HepG2 (cell line): ENCODE data around the gene EGF. TPM values are rescaled to one million over a fixed set of nuclear protein-coding genes. Genes with fewer than 3 reads are reported as not detected.

Experiments used
- ATF7-NPFF ChIP-seq: sonication (generic); formaldehyde crosslinking; IDR thresholded peaks from 2 replicates; pipeline ENCODE4 v1.8.1; 2023; ENCODE audit warnings: mild to moderate bottlenecking, low read depth, missing genetic modification reagents, moderate library complexity
- E2F1 ChIP-seq: sonication (generic); formaldehyde crosslinking; IDR thresholded peaks from 2 replicates; pipeline ENCODE4 v1.5.0; 2020; ENCODE audit warnings: missing genetic modification reagents
- GABPA ChIP-seq, 2 experiments: IDR thresholded peaks; 2 replicates each; pipeline ENCODE4 v1.6.1; 2011 to 2016; ENCODE audit warnings: low read depth in 2 of 2, low read length in 1 of 2, missing biosample characterization in 1 of 2, missing genetic modification characterization in 1 of 2
- KMT2A ChIP-seq: sonication (generic); formaldehyde crosslinking; IDR thresholded peaks from 2 replicates; pipeline ENCODE4 v1.4.0; 2020; ENCODE audit warnings: missing genetic modification reagents
- PAXIP1 ChIP-seq: sonication (generic); formaldehyde crosslinking; conservative IDR thresholded peaks from 2 replicates; pipeline ENCODE4 v1.4.0; 2020; ENCODE audit warnings: mild to moderate bottlenecking, missing genetic modification reagents, moderate library complexity
- ZNF484 ChIP-seq: sonication (generic); formaldehyde crosslinking; IDR thresholded peaks from 2 replicates; pipeline ENCODE4 v1.5.1; 2020; ENCODE audit warnings: mild to moderate bottlenecking, low read depth, missing genetic modification reagents, borderline replicate concordance
- ZNF501 ChIP-seq: sonication (generic); formaldehyde crosslinking; IDR thresholded peaks from 2 replicates; pipeline ENCODE4 v1.5.1; 2020; ENCODE audit warnings: mild to moderate bottlenecking, moderate library complexity, missing genetic modification reagents
- ZNF605 ChIP-seq: sonication (generic); formaldehyde crosslinking; IDR thresholded peaks from 2 replicates; pipeline ENCODE4 v1.8.0; 2022; ENCODE audit warnings: mild to moderate bottlenecking, missing genetic modification reagents
- ZNF75D ChIP-seq: sonication (generic); formaldehyde crosslinking; IDR thresholded peaks from 2 replicates; pipeline ENCODE4 v1.8.1; 2023; ENCODE audit warnings: missing genetic modification reagents, mild to moderate bottlenecking, borderline replicate concordance
- ZNF790 ChIP-seq: sonication (generic); formaldehyde crosslinking; IDR thresholded peaks from 2 replicates; pipeline ENCODE4 v1.8.0; 2022; ENCODE audit warnings: missing genetic modification reagents, mild to moderate bottlenecking, borderline replicate concordance
- polyA plus RNA-seq, 8 experiments: library from polyadenylated mRNA; depleted of rRNA in 3 of 8; stranded (reverse) in 7 of 8; unstranded in 1 of 8; fragments of >200 nt; fragmentation: Illumina TruSeq in 4 of 8; extraction: Trizol in 4 of 8; gene quantifications; 2 replicates each; pipeline versions ENCODE4 v1.2.1 to v1.2.3, GENCODE V29; 2011 to 2016; ENCODE audit warnings: low read depth in 4 of 8, missing spikeins in 1 of 8, mixed read lengths in 1 of 8; ENCODE audit not compliant: insufficient read depth in 1 of 8
- total RNA-seq, 5 experiments: library from RNA; depleted of rRNA; stranded (reverse); fragments of >200 nt; fragmentation: Illumina TruSeq; extraction: Trizol; gene quantifications; 2 replicates each; pipeline ENCODE4 v1.2.3, GENCODE V29; 2016; ENCODE audit warnings: low read depth in 1 of 5
- TF ChIP-seq, protein P1 (sequence below): sonication (generic); formaldehyde crosslinking; conservative IDR thresholded peaks from 2 replicates; pipeline ENCODE4 v1.4.0; 2020; ENCODE audit warnings: missing genetic modification reagents
- TF ChIP-seq, protein P2 (sequence below): sonication (generic); formaldehyde crosslinking; IDR thresholded peaks from 2 replicates; pipeline ENCODE4 v1.5.1; 2020; ENCODE audit warnings: missing genetic modification reagents, mild to moderate bottlenecking, borderline replicate concordance
- TF ChIP-seq, protein P3 (sequence below): sonication (generic); formaldehyde crosslinking; IDR thresholded peaks from 2 replicates; pipeline ENCODE4 v1.4.0; 2020; ENCODE audit warnings: missing genetic modification reagents

EGF gene
- total and polyA plus RNA-seq, 2 of the 13 experiments (the other 11 are each of a cell fraction or from before 2014, with no cell fraction given): 0.07 to 0.08 TPM

GRCh38 chr4:110055158-110055768 is 142.6 kb downstream of the EGF start (continued):
- TF ChIP-seq ATF7-NPFF (CRISPR knock-in tag): no peak
- no peak for TF ChIP-seq GABPA (IDR thresholded peaks at IDR 0.05; ENCODE audit: low read depth, low read length)
- no peak for TF ChIP-seq GABPA (CRISPR knock-in tag; IDR thresholded peaks at IDR 0.05; ENCODE audit: low read depth)
- TF ChIP-seq E2F1 (CRISPR knock-in tag): no peak
- TF ChIP-seq ZNF484 (CRISPR knock-in tag): no peak
- TF ChIP-seq ZNF605 (CRISPR knock-in tag): no peak
- no peak for TF ChIP-seq ZNF501 (CRISPR knock-in tag)
- TF ChIP-seq PAXIP1 (CRISPR knock-in tag): peak; percentile 23; the same call in 1 of the 2 replicates
- TF ChIP-seq, protein P1, sequence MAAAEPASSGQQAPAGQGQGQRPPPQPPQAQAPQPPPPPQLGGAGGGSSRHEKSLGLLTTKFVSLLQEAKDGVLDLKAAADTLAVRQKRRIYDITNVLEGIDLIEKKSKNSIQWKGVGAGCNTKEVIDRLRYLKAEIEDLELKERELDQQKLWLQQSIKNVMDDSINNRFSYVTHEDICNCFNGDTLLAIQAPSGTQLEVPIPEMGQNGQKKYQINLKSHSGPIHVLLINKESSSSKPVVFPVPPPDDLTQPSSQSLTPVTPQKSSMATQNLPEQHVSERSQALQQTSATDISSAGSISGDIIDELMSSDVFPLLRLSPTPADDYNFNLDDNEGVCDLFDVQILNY (CRISPR knock-in tag): no peak
- TF ChIP-seq, protein P2, sequence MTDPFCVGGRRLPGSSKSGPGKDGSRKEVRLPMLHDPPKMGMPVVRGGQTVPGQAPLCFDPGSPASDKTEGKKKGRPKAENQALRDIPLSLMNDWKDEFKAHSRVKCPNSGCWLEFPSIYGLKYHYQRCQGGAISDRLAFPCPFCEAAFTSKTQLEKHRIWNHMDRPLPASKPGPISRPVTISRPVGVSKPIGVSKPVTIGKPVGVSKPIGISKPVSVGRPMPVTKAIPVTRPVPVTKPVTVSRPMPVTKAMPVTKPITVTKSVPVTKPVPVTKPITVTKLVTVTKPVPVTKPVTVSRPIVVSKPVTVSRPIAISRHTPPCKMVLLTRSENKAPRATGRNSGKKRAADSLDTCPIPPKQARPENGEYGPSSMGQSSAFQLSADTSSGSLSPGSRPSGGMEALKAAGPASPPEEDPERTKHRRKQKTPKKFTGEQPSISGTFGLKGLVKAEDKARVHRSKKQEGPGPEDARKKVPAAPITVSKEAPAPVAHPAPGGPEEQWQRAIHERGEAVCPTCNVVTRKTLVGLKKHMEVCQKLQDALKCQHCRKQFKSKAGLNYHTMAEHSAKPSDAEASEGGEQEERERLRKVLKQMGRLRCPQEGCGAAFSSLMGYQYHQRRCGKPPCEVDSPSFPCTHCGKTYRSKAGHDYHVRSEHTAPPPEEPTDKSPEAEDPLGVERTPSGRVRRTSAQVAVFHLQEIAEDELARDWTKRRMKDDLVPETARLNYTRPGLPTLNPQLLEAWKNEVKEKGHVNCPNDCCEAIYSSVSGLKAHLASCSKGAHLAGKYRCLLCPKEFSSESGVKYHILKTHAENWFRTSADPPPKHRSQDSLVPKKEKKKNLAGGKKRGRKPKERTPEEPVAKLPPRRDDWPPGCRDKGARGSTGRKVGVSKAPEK (CRISPR knock-in tag): no peak
- TF ChIP-seq, protein P3, sequence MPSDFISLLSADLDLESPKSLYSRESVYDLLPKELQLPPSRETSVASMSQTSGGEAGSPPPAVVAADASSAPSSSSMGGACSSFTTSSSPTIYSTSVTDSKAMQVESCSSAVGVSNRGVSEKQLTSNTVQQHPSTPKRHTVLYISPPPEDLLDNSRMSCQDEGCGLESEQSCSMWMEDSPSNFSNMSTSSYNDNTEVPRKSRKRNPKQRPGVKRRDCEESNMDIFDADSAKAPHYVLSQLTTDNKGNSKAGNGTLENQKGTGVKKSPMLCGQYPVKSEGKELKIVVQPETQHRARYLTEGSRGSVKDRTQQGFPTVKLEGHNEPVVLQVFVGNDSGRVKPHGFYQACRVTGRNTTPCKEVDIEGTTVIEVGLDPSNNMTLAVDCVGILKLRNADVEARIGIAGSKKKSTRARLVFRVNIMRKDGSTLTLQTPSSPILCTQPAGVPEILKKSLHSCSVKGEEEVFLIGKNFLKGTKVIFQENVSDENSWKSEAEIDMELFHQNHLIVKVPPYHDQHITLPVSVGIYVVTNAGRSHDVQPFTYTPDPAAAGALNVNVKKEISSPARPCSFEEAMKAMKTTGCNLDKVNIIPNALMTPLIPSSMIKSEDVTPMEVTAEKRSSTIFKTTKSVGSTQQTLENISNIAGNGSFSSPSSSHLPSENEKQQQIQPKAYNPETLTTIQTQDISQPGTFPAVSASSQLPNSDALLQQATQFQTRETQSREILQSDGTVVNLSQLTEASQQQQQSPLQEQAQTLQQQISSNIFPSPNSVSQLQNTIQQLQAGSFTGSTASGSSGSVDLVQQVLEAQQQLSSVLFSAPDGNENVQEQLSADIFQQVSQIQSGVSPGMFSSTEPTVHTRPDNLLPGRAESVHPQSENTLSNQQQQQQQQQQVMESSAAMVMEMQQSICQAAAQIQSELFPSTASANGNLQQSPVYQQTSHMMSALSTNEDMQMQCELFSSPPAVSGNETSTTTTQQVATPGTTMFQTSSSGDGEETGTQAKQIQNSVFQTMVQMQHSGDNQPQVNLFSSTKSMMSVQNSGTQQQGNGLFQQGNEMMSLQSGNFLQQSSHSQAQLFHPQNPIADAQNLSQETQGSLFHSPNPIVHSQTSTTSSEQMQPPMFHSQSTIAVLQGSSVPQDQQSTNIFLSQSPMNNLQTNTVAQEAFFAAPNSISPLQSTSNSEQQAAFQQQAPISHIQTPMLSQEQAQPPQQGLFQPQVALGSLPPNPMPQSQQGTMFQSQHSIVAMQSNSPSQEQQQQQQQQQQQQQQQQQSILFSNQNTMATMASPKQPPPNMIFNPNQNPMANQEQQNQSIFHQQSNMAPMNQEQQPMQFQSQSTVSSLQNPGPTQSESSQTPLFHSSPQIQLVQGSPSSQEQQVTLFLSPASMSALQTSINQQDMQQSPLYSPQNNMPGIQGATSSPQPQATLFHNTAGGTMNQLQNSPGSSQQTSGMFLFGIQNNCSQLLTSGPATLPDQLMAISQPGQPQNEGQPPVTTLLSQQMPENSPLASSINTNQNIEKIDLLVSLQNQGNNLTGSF (CRISPR knock-in tag): no peak
- TF ChIP-seq ZNF75D: no peak
- no peak for TF ChIP-seq KMT2A (CRISPR knock-in tag)
- no peak for TF ChIP-seq ZNF790 (CRISPR knock-in tag)
